ENCODE data around the gene CD200R1.

DNA sequence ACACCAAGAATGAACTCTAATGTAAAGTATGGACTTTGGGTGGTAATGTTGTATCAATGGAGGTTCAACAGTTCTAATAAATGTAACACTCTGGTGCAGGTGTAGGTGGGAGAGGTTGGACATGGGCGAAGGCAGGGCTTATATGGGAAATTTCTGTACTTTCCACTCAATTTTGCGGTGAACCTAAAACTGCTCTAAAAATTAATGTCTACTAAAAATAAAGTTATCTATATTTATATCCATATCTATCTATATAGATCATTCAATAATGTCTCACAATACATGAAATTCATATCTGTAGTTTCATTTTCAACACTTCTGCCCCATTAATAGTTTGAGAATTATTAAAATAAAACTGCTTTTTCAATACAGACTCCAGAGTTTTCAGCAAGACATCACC lies 49.3 kb downstream of the CD200R1 start:
- TF ChIP-seq, protein P1, sequence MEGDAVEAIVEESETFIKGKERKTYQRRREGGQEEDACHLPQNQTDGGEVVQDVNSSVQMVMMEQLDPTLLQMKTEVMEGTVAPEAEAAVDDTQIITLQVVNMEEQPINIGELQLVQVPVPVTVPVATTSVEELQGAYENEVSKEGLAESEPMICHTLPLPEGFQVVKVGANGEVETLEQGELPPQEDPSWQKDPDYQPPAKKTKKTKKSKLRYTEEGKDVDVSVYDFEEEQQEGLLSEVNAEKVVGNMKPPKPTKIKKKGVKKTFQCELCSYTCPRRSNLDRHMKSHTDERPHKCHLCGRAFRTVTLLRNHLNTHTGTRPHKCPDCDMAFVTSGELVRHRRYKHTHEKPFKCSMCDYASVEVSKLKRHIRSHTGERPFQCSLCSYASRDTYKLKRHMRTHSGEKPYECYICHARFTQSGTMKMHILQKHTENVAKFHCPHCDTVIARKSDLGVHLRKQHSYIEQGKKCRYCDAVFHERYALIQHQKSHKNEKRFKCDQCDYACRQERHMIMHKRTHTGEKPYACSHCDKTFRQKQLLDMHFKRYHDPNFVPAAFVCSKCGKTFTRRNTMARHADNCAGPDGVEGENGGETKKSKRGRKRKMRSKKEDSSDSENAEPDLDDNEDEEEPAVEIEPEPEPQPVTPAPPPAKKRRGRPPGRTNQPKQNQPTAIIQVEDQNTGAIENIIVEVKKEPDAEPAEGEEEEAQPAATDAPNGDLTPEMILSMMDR (conservative IDR thresholded peaks at IDR 0.05): no peak
- TF ChIP-seq EZH2 (IDR thresholded peaks at IDR 0.05; ENCODE audit: low read depth): no peak
